ENCODE data around the gene FARP1. TPM values are rescaled to one million over a fixed set of nuclear protein-coding genes. Genes with fewer than 3 reads are reported as not detected.
A peak's percentile ranks its signal among the peaks of the same experiment; 100 is the strongest.

Gene FARP1
- total RNA-seq, 4 donors from 2014 or later = 103 to 172 (median 129) TPM

DNA sequence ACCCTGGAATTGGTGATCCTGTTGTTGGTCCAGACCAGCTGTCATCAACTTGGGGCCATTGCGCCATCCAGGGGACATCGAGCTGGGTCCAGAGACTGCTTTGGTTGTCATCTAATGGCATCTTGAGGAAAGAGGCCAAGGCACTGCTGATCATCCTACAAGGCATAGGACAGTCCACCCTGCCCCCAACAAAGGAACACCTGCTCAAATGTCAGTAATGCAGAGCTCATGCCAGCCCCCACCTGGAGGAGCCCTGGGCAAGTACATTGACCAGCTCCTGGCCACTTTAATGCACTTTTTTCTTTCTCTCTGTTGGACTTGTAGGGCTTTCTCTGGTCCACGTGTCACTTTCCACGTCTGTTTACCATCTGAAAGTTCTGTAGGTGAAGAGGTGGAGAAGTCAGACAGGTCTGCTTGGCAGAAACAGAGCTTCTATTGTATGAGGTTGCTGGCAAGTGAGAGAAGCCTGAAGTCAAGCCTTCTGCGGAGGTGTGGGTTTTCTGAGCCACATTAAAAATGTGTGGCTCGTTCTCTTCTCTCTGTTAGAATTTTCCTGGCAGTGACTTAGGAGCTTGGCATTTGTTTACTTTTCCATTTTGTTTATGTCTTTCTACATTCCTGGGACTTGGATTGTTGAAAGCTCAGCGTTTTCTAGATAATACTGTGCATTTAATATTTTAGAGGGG is 158.2 kb downstream of the FARP1 start:
- no peak for TF ChIP-seq POLR2A (IDR thresholded peaks at IDR 0.05)
- TF ChIP-seq, protein P1, sequence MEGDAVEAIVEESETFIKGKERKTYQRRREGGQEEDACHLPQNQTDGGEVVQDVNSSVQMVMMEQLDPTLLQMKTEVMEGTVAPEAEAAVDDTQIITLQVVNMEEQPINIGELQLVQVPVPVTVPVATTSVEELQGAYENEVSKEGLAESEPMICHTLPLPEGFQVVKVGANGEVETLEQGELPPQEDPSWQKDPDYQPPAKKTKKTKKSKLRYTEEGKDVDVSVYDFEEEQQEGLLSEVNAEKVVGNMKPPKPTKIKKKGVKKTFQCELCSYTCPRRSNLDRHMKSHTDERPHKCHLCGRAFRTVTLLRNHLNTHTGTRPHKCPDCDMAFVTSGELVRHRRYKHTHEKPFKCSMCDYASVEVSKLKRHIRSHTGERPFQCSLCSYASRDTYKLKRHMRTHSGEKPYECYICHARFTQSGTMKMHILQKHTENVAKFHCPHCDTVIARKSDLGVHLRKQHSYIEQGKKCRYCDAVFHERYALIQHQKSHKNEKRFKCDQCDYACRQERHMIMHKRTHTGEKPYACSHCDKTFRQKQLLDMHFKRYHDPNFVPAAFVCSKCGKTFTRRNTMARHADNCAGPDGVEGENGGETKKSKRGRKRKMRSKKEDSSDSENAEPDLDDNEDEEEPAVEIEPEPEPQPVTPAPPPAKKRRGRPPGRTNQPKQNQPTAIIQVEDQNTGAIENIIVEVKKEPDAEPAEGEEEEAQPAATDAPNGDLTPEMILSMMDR (IDR thresholded peaks at IDR 0.05) = no peak
- WGBS, 2 donors = 40 to 46% methylated on average over 7 of the region's 7 CpGs
- H3K4me3 ChIP-seq (replicated peaks in 1 of 3) = no peak overlapping the region
- peak overlapping the region in 2 of 3 donors; percentile 13 to 47 for H3K27ac ChIP-seq
- peaks cover 40 to 48% of the 10 kb centered on the region in 2 donors for H3K4me1 ChIP-seq
- no peaks in the 10 kb centered on the region for H3K9me3 ChIP-seq
- H3K27me3 ChIP-seq = no peaks in the 10 kb centered on the region
- intact Hi-C loops (cut with DNase I) = no loop called here
- H3K36me3 ChIP-seq = no peaks in the 10 kb centered on the region
- DNase-seq = peak; percentile 31 to 39

DNA sequence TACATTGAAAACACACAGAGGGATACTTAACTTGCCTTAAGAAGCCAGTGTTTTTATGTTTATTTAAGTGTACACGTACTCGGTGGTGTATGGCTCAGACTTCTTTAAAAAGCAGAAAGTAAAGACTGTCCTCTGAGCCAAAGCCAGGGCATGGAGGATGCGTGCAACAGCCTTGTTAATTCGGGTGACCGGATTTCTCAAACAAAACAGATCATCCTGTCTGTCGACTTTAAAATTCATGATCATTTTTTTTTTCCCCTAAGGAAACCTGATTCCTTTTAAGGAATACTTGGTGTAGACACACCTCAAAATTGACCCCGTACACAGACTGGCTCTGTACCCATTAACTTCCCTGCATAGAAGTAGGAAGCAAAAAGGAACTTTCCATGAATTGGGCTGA is 158.8 kb downstream of the FARP1 start:
- Histone ChIP-seq H3K36me3 (no peaks in the 10 kb centered on the region), H3K9me3 (no peaks in the 10 kb centered on the region), H3K4me3 (replicated peaks in 1 of 3) (no peak overlapping the region), H3K27ac (peak overlapping the region in 2 of 3 donors; percentile 13 to 33), H3K4me1 (peaks cover 40 to 50% of the 10 kb centered on the region in 2 donors), H3K27me3 (no peaks in the 10 kb centered on the region)
- intact Hi-C loops (cut with DNase I) = no loop called here
- TF ChIP-seq, protein P1 (IDR thresholded peaks at IDR 0.05) = no peak
- 53 to 54% methylated on average over 7 of the region's 7 CpGs for WGBS, 2 donors
- DNase-seq = no peak

DNA sequence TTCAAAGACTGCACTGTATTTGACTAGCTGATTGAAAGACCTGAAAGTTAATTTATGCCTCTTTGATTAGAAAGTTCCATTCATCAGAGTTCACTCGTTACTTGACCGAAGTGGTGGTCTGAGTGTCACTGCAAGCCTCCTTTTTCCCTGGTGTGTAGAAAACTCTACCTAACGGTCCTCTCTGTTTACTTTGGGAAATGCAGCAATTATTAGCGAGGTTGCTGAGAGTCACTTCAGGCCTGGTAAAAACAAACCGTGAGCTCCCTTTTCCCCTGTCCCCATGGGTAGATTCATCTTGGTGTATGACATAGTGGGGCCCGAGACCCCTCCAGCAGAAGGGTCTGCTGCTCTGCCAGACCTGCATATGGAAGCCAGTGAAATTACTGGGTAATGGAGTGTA is 161.0 kb downstream of the FARP1 start:
- Histone ChIP-seq H3K4me3 (replicated peaks in 1 of 3) (no peak overlapping the region), H3K9me3 (no peaks in the 10 kb centered on the region), H3K36me3 (no peaks in the 10 kb centered on the region), H3K27ac (no peak overlapping the region), H3K4me1 (peaks cover 39 to 57% of the 10 kb centered on the region in 2 donors), H3K27me3 (no peaks in the 10 kb centered on the region)
- intact Hi-C loops (cut with DNase I) = no loop called here
- TF ChIP-seq, protein P1 (IDR thresholded peaks at IDR 0.05) = no peak
- TF ChIP-seq POLR2A (IDR thresholded peaks at IDR 0.05) = no peak
- no peak for DNase-seq
- WGBS, 2 donors = 72% methylated on average over 6 of the region's 6 CpGs

DNA sequence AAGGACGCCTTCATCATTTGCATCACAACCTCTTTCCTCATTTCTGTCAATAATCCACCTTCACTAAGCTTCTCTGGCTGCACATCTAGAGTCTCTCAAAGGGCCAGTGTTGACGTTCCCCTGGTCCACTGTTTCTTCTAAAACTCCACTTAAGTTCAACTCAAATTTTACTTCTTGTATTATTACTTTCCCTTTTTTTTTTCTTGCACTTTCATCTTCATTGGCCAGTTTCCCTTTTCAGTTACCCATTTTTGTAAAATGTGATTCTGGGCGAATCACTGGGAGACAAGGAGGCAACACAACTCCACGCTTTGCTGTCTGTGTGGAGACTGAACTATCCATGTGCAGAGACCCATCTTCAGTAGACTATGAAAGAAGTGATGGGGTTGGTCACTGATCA is 162.8 kb downstream of the FARP1 start:
- Histone ChIP-seq H3K36me3 (no peaks in the 10 kb centered on the region), H3K4me3 (replicated peaks in 1 of 3) (no peak overlapping the region), H3K4me1 (peaks cover 28 to 53% of the 10 kb centered on the region in 2 donors), H3K9me3 (no peaks in the 10 kb centered on the region), H3K27ac (no peak overlapping the region), H3K27me3 (no peaks in the 10 kb centered on the region)
- DNase-seq = no peak
- TF ChIP-seq POLR2A (IDR thresholded peaks at IDR 0.05) = no peak
- TF ChIP-seq, protein P1 (IDR thresholded peaks at IDR 0.05) = no peak
- intact Hi-C loops (cut with DNase I) = no loop called here
- 72 to 83% methylated on average over 4 of the region's 4 CpGs for WGBS, 2 donors

DNA sequence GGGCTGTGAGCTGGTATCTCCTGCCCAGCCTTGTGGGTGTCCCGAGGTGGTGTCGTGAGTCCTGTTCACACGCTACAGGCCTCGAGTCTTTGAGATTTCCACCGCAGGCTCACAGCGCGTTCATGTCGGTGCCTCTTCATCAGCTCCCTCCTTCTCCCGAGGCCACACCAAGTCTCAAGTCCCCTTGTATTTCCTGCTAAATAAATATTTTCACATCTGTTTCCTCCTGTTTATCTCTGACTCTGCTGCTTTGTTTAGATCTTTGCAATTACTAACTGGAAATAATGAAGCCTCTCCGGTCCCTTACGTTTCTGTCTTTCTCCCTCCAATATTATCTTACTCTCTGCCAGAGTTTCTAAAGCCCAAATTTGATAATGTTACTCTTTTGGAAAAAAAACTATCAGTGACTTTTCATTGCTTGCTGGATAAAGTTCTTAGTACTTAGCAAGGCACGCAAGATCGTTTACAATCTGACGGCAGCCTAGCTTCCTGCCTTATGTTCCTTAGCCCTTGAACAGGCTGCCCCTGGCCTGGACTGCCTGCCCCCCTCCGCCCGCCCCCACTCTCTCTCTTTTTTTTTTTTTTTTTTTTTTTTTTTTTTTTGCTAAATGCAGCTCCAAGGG is 164.7 kb downstream of the FARP1 start:
- intact Hi-C loops (cut with DNase I) = no loop called here
- TF ChIP-seq POLR2A (IDR thresholded peaks at IDR 0.05) = no peak
- Histone ChIP-seq H3K4me3 (replicated peaks in 1 of 3) (no peak overlapping the region), H3K27ac (peak overlapping the region; percentile 59 to 70 (median 66)), H3K36me3 (no peaks in the 10 kb centered on the region), H3K27me3 (no peaks in the 10 kb centered on the region), H3K4me1 (peaks cover 27 to 48% of the 10 kb centered on the region in 2 donors), H3K9me3 (no peaks in the 10 kb centered on the region)
- peak; percentile 40 to 48 for DNase-seq
- WGBS, 2 donors = 24 to 33% methylated on average over 16 of the region's 16 CpGs
